Measurements from ENCODE around the gene MS4A8.

GRCh38 chr11:60725592-60725991 lies 26.2 kb downstream of the MS4A8 start:
- TF ChIP-seq EZH2 (IDR thresholded peaks at IDR 0.05; ENCODE audit: insufficient read depth, poor library complexity, severe bottlenecking) (no peak), EZH2phosphoT487 (IDR thresholded peaks at IDR 0.05; ENCODE audit: insufficient read depth, low read depth) (no peak)
